OCI-M2 (cell line): Measurements from ENCODE around the gene DEFB108B.
"Not testable (repeated sequence)": the region's sequence is repeated elsewhere in the genome, so short reads cannot be mapped to it uniquely, and the experiment has no call there.

Experiments used
- DNase-seq: peaks from one replicate; lab custom pipeline; 2025; ENCODE audit not compliant: unreplicated experiment; lab: John Stamatoyannopoulos, UW

Gene DEFB108B

GRCh38 chr11:71832811-71833210 lies at the start of gene DEFB108B:
TSS of gene DEFB108B (plus strand) at chr11:71833200. CDS start at chr11:71833200, 0 bp downstream.
- DNase-seq = not testable (repeated sequence)

DNA sequence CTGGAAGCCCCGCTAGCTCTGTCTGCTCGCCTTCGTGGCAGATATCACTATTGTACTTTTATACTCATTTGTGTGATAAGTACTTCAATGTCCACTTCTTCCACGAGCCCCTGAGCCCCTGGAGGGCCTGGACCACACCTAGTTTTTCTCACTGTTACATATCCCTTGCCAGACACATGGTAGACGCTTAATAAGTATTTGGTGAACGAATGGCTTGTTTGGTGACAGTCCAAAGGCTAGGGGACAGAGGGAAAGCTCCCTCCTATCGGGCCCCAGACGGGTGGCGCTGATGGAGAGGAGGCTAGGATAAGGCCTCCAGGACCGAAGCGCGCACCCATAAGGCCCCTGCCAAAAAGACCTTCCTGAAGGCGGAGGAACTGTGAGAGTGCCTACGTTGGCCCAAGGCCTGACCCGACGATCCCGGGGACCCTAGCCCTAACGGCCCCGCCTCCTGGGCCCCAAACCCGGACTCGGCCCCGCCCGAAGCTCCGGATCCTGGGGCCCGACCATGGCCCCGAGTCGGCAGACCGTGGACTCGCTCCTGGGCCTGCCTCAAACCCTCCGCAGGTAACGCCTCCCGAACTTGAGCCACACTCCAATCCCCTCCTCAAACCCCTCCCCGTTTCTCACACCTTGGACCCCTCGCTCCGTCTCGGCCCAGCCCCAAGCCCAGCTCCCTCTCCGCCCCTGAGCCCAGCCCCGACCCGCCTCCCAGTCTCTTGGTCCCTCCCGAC lies 46.7 kb upstream of the DEFB108B start:
- DNase-seq = peak; percentile 16

DNA sequence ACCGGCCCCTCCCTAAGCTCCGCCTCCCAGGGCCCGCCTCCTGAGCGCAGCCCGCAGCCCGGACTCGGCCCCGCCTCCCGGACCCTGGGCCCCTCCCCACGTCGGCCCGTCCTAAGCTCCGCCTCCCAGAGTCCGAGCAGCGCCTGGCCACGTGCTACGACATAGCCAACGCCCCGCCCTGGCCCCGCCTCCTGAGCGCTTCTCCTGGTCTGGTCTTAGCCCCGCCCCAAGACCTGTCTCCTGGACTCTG lies 46.2 kb upstream of the DEFB108B start:
- peak; percentile 88 for DNase-seq

GRCh38 chr11:71787098-71787823 lies 45.7 kb upstream of the DEFB108B start:
- peak; percentile 80 for DNase-seq

GRCh38 chr11:71787824-71788454 lies 45.1 kb upstream of the DEFB108B start:
- DNase-seq = not testable (repeated sequence)

DNA sequence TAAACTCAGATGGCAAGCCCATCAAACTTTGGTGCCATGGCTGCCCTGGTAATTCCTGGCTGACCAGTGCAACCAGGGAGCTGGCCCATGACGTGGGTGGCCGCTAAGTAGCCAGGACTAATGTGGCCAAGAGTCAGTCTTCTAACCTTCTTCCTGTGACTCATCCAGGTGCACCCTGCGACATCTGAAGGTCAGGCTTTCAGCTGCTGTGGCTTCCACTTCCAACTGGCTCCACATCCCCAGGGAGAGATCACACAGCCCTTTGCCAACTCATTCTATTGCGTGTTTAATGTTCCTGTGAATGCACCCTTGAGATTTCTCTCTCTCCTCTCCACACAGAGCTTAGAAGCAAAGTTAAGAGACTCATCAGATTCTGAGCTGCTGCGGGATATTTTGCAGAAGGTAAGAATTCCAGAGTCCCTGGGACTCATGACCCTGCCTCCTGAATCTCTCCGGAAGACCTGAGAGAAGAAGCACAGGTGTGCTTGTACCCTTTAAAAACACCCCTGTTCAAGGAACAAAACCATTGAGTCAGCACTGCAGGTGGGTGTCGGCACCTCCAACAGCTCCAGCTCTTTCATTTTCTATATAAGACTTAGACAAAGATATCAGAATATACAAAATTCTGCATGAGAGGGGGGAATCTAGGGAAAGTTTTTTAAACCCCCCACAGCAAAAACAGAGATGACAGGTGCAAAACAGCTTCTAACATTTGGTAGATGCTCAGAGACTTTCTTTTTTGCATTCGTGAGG lies 43.4 kb upstream of the DEFB108B start:
- not testable (repeated sequence) for DNase-seq

GRCh38 chr11:71791111-71791510 lies 41.9 kb upstream of the DEFB108B start:
- DNase-seq = not testable (repeated sequence)

DNA sequence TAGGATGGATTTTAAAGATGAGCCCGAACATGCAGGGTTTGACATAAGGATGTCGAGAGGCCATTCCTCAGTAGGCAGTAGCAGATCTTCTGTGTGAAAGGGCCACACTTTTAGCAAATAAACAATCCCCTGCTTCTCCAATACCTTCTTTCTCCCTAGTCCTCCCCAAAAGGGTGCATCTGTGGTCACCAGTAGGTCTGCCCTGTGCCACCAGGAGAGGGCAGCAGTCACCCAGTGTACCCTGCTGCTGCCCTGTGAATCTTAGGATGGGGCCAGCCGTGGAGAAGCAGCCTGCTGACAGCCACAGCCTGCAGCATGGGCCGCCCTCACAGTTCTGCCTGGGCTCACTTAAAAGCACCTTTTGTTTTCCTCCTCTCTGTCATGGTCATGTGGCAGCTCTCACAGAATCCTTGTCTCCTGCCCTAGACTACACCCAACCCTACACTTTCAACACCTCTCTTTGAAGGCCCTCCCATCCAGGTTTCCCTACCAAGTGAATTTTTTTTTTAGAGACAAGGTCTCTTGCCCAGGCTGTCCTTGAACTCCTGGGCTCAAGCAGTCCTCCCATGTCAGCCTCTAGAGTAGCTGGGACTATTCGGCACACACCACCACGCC lies 40.3 kb upstream of the DEFB108B start:
- not testable (repeated sequence) for DNase-seq

GRCh38 chr11:71794386-71795040 lies 38.5 kb upstream of the DEFB108B start:
- DNase-seq = not testable (repeated sequence)

GRCh38 chr11:71795236-71795635 lies 37.8 kb upstream of the DEFB108B start:
- DNase-seq = not testable (repeated sequence)

DNA sequence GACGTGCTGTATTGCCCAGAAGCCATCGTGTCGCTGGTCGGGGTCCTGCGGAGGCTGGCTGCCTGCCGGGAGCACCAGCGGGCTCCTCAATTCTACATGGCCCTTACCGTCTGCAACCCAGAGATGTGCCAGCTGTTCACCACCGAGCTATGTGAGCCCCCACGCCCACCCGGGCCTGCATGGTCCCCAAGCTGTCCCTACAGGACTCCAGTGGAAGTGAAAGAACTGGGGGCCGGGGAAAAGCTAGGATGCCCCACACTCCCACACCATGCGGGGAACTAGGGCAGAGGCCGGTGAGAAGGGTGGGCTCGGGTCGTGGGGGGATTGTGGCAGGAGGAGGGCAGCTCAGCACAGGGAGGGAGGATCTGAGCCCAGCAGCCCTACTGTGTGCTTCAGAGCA lies 37.0 kb upstream of the DEFB108B start:
- DNase-seq = not testable (repeated sequence)

DNA sequence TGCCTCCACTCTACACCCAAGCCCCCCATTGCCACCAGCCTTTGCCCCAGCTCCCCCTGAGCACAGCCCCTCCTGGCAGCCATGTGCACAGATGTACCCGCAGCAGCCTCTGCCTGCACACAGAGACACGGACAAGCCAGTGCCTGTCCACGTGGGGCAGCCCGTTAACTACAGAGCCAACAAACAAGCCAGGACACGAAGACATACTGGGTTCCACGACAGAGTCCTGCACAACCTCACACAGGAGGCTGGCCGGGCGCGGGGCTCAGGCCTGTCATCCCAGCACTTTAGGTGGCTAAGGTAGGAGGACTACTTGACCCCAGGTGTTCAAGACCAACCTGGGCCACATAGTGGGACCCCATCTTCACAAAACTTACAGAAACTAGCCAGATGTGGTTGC lies 36.2 kb upstream of the DEFB108B start:
- DNase-seq = not testable (repeated sequence)

DNA sequence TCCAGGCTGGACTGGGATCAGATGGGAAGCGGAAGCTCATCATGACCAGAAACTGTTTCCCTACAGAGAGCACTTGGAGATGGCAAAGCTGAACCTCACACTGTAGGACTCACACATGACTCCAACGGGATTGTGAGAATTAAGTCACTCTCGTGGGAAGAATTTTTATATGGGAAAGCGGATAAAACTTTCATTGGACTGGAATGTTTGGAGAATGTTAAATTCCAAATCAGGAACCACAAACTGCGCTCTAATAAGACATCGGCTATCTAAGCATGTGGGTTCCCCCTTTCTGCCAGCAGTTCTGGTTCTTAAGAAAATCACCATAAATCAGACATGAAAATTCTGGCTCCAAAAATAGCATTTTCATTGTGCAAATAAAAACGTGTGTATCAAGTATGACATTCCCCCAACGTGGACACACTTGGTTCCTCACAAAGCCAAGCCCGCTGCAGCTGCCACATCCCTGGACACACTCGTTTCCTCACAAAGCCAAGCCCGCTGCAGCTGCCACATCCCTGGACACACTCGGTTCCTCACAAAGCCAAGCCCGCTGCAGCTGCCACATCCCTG lies 33.4 kb upstream of the DEFB108B start:
- DNase-seq = not testable (repeated sequence)

- not testable (repeated sequence) for DNase-seq
These were observed 32.6 kb upstream of the DEFB108B start for GRCh38 chr11:71800335-71800953.

GRCh38 chr11:71801026-71801425 lies 32.0 kb upstream of the DEFB108B start:
- not testable (repeated sequence) for DNase-seq

- not testable (repeated sequence) for DNase-seq
These were observed 30.1 kb upstream of the DEFB108B start for GRCh38 chr11:71802874-71803273.

DNA sequence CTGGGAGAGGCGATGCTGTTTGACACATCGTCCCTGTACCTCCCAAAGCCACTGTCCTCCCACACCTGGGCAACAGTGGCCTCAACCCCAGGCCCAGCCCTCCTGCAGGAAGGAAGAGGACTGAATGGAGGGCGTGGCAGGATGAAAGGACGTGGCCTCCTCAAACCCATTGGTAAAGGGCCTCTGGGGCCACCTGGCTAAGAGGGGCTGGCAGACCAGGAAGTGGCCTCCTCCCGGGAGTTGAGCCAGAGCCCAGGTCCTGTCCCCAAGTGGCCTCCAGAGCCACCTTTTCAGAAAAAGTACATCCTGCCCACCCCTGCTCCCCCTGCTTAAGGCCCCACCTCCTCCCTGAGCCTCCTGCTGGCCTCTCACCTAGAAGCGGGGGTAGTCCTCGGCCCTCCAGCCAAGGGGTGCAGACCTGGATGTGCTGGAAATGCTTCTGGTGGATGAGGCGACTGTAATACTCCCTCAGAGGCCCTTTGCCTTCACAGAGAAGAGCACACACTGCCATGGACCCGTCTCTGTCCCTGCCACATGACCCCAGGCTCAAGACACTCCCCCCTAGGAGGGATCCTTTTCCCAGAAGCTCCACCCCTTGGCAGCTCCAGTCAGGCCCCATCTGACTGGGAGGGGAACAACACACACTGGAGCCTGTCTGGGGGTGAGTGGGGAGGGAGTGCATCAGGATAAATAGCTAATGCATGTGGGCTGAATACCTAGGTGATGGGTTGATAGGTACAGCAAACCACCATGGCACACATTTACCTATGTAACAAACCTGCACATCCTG lies 28.6 kb upstream of the DEFB108B start:
- DNase-seq = not testable (repeated sequence)

DNA sequence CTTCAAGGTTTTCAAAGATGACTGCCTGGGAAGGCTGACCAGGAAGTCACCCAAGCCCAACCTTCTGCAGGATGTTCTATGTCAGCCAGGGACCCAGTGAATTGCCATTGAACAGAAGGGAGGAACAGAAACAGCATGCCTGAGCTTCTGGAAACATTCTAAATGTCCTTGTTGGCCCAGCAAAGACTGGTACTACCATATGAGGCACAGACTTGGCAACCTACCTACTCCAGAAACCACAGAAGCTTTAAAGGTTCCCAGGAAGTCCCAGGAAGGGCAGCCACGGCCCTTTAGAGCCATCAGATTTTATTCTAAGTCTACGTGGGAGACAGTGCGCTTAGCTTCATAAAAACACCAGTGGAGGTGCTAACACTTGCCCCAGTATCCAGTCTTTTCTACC lies 20.5 kb upstream of the DEFB108B start:
- DNase-seq = not testable (repeated sequence)
